ENCODE measurements around the gene HORMAD2. TPM values are rescaled to one million over a fixed set of nuclear protein-coding genes. Genes with fewer than 3 reads are reported as not detected.

HORMAD2 gene
- total RNA-seq, 1 experiment from 2014 or later = not detected

DNA sequence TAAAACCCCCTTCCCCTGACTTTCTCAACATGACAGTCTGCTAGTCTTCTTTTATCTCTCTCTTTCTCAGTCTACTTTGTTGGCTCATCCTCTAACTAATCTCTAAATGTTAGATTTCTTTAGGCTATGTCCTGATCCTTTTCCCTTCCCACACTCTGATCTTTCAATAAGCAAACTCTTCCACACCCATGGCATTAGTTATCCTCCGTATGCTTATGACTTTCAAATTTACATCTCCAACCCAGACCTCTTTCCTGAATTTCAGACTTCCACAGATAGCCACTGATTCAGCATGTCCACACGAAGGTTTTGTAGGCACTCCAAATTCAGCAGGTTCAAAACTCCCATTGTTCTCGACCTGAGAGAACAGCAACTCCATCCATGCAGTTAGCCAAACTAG lies 90.7 kb downstream of the HORMAD2 start:
- TF ChIP-seq, protein P1, sequence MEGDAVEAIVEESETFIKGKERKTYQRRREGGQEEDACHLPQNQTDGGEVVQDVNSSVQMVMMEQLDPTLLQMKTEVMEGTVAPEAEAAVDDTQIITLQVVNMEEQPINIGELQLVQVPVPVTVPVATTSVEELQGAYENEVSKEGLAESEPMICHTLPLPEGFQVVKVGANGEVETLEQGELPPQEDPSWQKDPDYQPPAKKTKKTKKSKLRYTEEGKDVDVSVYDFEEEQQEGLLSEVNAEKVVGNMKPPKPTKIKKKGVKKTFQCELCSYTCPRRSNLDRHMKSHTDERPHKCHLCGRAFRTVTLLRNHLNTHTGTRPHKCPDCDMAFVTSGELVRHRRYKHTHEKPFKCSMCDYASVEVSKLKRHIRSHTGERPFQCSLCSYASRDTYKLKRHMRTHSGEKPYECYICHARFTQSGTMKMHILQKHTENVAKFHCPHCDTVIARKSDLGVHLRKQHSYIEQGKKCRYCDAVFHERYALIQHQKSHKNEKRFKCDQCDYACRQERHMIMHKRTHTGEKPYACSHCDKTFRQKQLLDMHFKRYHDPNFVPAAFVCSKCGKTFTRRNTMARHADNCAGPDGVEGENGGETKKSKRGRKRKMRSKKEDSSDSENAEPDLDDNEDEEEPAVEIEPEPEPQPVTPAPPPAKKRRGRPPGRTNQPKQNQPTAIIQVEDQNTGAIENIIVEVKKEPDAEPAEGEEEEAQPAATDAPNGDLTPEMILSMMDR (IDR thresholded peaks at IDR 0.05; ENCODE audit: unreplicated experiment) = no peak
- Mint-ChIP-seq H3K9me3 (ENCODE audit: low read depth, unreplicated experiment) (peaks cover 9% of the 10 kb centered on the region), H3K4me1 (ENCODE audit: low read depth, unreplicated experiment) (peaks cover 6% of the 10 kb centered on the region), H3K4me3 (ENCODE audit: low read depth, unreplicated experiment) (no peak overlapping the region), H3K27me3 (ENCODE audit: unreplicated experiment) (no peaks in the 10 kb centered on the region), H3K36me3 (ENCODE audit: insufficient read depth, unreplicated experiment) (no peaks in the 10 kb centered on the region), H3K27ac (ENCODE audit: unreplicated experiment) (no peak overlapping the region)
- CTCF ChIA-PET = no interaction called here
- no peak for DNase-seq
- no TSS peak for BruUV-seq (replicated peaks)
- intact Hi-C loops (cut with micrococcal nuclease; ENCODE audit: unreplicated experiment) = no loop called here

DNA sequence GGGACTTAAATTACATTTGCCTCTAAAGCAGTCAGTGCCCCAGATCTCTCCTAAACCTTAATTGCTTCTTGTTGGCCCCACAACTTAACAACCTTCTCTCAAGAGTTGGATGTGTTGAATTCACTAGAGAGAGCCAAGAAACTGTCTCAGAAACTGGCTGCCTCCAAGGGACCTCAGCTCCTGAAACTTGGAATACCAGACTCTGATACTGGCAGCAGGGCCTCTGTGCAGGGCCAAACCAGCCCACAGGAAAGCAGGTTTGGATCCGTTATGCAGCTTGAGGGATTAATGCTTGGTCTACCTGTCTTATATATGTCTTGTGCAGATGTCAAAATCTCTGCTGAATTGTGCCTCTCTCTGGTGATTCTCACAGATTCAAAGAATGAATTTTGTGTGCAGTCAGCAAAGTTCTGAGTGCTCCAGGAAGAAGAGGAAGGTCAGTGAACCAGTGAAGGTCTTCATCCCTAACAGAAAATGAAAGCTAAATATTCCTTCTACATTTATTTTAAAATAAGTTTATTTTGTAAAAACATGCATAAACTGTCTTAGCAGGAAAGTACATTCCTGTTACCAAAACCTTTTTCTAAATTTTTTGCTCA lies 95.5 kb downstream of the HORMAD2 start:
- Mint-ChIP-seq H3K36me3 (ENCODE audit: insufficient read depth, unreplicated experiment) (no peaks in the 10 kb centered on the region), H3K4me3 (ENCODE audit: low read depth, unreplicated experiment) (no peak overlapping the region), H3K9me3 (ENCODE audit: low read depth, unreplicated experiment) (peaks cover 9% of the 10 kb centered on the region), H3K27ac (ENCODE audit: unreplicated experiment) (no peak overlapping the region), H3K4me1 (ENCODE audit: low read depth, unreplicated experiment) (peaks cover 12% of the 10 kb centered on the region), H3K27me3 (ENCODE audit: unreplicated experiment) (no peaks in the 10 kb centered on the region)
- CTCF ChIA-PET = no interaction called here
- intact Hi-C loops (cut with micrococcal nuclease; ENCODE audit: unreplicated experiment) = no loop called here
- no peak for DNase-seq
- TF ChIP-seq, protein P1 (IDR thresholded peaks at IDR 0.05; ENCODE audit: unreplicated experiment) = no peak
- BruUV-seq (replicated peaks) = no TSS peak

DNA sequence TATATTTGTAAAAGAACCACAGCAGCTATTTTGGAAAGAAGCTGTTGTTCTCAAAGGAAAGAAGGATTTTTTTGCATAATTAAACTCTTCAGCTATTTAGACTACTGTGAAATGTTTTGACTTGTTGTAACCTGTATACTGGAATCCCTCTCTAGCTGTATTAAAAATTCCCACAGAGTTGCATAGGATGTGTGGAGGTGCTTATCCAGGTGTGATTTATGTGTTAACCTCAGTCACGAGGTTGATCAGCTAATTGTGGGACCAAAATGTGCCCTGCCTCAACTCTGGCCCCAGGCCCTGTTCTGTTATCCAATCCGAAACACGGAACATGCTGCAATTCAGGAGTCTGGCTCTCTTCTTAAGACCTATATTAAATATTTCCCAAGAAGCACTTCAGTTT lies 96.2 kb downstream of the HORMAD2 start:
- BruUV-seq (replicated peaks) = no TSS peak
- Mint-ChIP-seq H3K4me3 (ENCODE audit: low read depth, unreplicated experiment) (no peak overlapping the region), H3K27ac (ENCODE audit: unreplicated experiment) (no peak overlapping the region), H3K36me3 (ENCODE audit: insufficient read depth, unreplicated experiment) (no peaks in the 10 kb centered on the region), H3K4me1 (ENCODE audit: low read depth, unreplicated experiment) (peaks cover 12% of the 10 kb centered on the region), H3K27me3 (ENCODE audit: unreplicated experiment) (no peaks in the 10 kb centered on the region), H3K9me3 (ENCODE audit: low read depth, unreplicated experiment) (peaks cover 9% of the 10 kb centered on the region)
- CTCF ChIA-PET = no interaction called here
- intact Hi-C loops (cut with micrococcal nuclease; ENCODE audit: unreplicated experiment) = no loop called here
- TF ChIP-seq, protein P1 (IDR thresholded peaks at IDR 0.05; ENCODE audit: unreplicated experiment) = no peak
- no peak for DNase-seq

DNA sequence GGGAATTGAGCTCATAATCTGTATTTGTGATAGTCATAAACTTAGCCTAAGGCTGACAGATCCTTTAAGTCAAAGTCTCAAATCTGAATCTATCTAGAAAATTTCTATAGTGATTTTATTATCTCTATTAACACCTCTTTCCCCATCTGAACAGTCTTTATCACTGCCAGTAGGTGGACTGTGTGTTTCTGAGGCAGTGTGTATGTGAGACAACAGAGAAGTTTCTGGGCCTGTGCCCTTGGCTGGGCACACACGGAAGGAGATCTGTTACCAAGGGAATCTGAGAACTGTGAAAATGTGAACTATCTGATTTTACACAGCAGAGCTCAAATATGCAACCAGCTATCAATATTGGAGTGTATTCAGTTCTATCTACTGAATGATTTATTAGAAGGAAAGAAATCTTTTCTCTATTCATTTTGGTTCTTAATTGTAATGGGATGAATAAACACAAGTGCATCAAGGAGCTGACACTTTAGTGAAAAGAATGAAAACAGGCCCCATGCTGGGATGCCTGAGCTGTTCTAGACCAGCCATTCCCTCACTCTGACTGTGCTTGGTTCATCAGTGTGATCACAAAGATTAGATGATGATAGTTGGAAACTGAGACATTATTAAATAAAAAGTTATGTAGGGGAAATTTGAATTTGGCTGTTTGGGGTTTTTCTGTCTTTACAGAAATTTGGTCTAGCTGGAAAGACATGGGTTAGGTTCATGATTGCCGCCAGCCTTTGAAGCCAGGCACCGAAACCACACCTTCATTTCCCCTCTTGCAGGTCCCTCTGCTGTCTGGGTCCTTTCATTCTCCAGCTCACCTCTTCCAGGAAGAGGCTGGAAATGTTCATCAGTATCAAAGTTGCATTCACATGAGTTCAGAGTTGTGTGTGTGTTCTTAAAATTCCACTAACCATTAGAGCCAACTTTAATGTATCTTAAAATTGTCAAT lies 98.2 kb downstream of the HORMAD2 start:
- H3K4me3 Mint-ChIP-seq (ENCODE audit: low read depth, unreplicated experiment) = no peak overlapping the region
- DNase-seq = no peak
- TF ChIP-seq, protein P1 (IDR thresholded peaks at IDR 0.05; ENCODE audit: unreplicated experiment) = no peak
- H3K27ac Mint-ChIP-seq (ENCODE audit: unreplicated experiment) = no peak overlapping the region
- H3K27me3 Mint-ChIP-seq (ENCODE audit: unreplicated experiment) = no peaks in the 10 kb centered on the region
- no peaks in the 10 kb centered on the region for H3K36me3 Mint-ChIP-seq (ENCODE audit: insufficient read depth, unreplicated experiment)
- CTCF ChIA-PET = interaction anchor here (0.7 to 0.9 kb wide), 2 partner anchors 18 to 107 kb away, joined by 3 read pairs; no protein-coding TSS in a partner anchor
- H3K4me1 Mint-ChIP-seq (ENCODE audit: low read depth, unreplicated experiment) = peaks cover 19% of the 10 kb centered on the region
- no TSS peak for BruUV-seq (replicated peaks)
- intact Hi-C loops (cut with micrococcal nuclease; ENCODE audit: unreplicated experiment) = no loop called here
- H3K9me3 Mint-ChIP-seq (ENCODE audit: low read depth, unreplicated experiment) = peaks cover 1% of the 10 kb centered on the region

Data from Calu3 (cell line).